HL-60 (cell line): Measurements from ENCODE around the gene FTO.

Experiments used
- DNase-seq, 2 experiments: peaks; one replicate each; pipeline ENCODE4 v3.0.0-alpha.2; 2010 to 2020; ENCODE audit warnings: low read depth in 1 of 2, low spot score in 1 of 2
- H3K27ac ChIP-seq: fragments of 250-450 bp; sonication (Bioruptor Pico); replicated peaks from 2 replicates; pipeline ENCODE4 v1.5.1; 2020; ENCODE audit warnings: mild to moderate bottlenecking, moderate library complexity
- H3K27me3 ChIP-seq: fragments of 250-450 bp; sonication (Bioruptor Pico); 2 replicates; pipeline ENCODE4 v1.5.1; 2021; ENCODE audit warnings: mild to moderate bottlenecking, moderate library complexity; ENCODE audit not compliant: insufficient read depth, poor library complexity, severe bottlenecking
- H3K4me3 ChIP-seq: replicated peaks from 2 replicates; pipeline ENCODE4 v1.5.1; 2011; ENCODE audit warnings: mild to moderate bottlenecking, control low read depth, low read length; ENCODE audit not compliant: insufficient read depth
- CTCF ChIP-seq: IDR thresholded peaks from one replicate; pipeline ENCODE4 v1.5.1; 2011; ENCODE audit warnings: low read length, control low read depth, inconsistent platforms; ENCODE audit not compliant: insufficient read depth
- GABPA ChIP-seq: IDR thresholded peaks from 2 replicates; pipeline ENCODE4 v1.6.1; 2012; ENCODE audit warnings: low read depth
- POLR2AphosphoS5 ChIP-seq: IDR thresholded peaks from 2 replicates; pipeline ENCODE4 v1.6.1; 2012; ENCODE audit warnings: low read depth
- REST ChIP-seq: IDR thresholded peaks from 2 replicates; pipeline ENCODE4 v1.6.1; 2012; ENCODE audit warnings: low read depth; ENCODE audit not compliant: insufficient replicate concordance
- SPI1 ChIP-seq: IDR thresholded peaks from 2 replicates; pipeline ENCODE4 v1.6.1; 2012; ENCODE audit warnings: low read depth, mild to moderate bottlenecking, borderline replicate concordance

FTO gene

GRCh38 chr16:53690771-53691170 is 13.2 kb upstream of the FTO start:
- Histone ChIP-seq H3K27ac (no peak overlapping the region), H3K4me3 (no peak overlapping the region), H3K27me3 (no peaks in the 10 kb centered on the region)
- no peak for DNase-seq
- TF ChIP-seq GABPA: no peak
- TF ChIP-seq SPI1: no peak
- no peak for TF ChIP-seq POLR2AphosphoS5
- TF ChIP-seq REST: no peak
- no peak for TF ChIP-seq CTCF

GRCh38 chr16:53692146-53692545 is 11.8 kb upstream of the FTO start:
- no peak for DNase-seq
- H3K27me3 ChIP-seq: no peaks in the 10 kb centered on the region
- TF ChIP-seq GABPA (no peak), SPI1 (no peak), CTCF (no peak), REST (no peak), POLR2AphosphoS5 (no peak)
- H3K4me3 ChIP-seq: no peak overlapping the region
- no peak overlapping the region for H3K27ac ChIP-seq

- no peak for DNase-seq
- Histone ChIP-seq H3K27ac (no peak overlapping the region), H3K4me3 (no peak overlapping the region), H3K27me3 (no peaks in the 10 kb centered on the region)
- TF ChIP-seq REST: no peak
- no peak for TF ChIP-seq GABPA
- TF ChIP-seq POLR2AphosphoS5: no peak
- TF ChIP-seq CTCF: no peak
- no peak for TF ChIP-seq SPI1
These were observed 10.6 kb upstream of the FTO start for GRCh38 chr16:53693320-53693719.
